GM19328 (cell line): ENCODE measurements around the gene TSHZ2.
"Not testable (repeated sequence)": the region's sequence is repeated elsewhere in the genome, so short reads cannot be mapped to it uniquely, and the experiment has no call there.

Experiments used
- ATAC-seq: cut with Tn5 transposase; IDR thresholded peaks from one replicate; pipeline ENCODE4 v1.9.1; 2021; ENCODE audit warnings: mild to moderate bottlenecking, moderate library complexity; ENCODE audit not compliant: unreplicated experiment

The TSHZ2 gene

DNA sequence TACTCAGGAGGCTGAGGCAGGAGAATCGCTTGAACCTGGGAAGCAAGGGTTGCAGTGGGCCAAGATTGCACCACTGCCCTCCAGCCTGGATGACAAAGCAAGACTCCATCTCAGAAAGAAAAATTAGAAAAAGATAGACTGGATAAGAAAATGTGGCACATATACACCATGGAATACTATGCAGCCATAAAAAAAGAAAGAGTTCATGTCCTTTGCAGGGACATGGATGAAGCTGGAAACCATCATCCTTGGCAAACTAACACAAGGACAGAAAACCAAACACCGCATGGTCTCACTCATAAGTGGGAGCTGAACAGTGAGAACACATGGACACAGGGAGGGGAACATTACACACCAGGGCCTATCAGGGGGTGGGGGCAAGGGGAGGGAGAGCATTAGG, 551.5 kb downstream of the TSHZ2 start:
- not testable (repeated sequence) for ATAC-seq

DNA sequence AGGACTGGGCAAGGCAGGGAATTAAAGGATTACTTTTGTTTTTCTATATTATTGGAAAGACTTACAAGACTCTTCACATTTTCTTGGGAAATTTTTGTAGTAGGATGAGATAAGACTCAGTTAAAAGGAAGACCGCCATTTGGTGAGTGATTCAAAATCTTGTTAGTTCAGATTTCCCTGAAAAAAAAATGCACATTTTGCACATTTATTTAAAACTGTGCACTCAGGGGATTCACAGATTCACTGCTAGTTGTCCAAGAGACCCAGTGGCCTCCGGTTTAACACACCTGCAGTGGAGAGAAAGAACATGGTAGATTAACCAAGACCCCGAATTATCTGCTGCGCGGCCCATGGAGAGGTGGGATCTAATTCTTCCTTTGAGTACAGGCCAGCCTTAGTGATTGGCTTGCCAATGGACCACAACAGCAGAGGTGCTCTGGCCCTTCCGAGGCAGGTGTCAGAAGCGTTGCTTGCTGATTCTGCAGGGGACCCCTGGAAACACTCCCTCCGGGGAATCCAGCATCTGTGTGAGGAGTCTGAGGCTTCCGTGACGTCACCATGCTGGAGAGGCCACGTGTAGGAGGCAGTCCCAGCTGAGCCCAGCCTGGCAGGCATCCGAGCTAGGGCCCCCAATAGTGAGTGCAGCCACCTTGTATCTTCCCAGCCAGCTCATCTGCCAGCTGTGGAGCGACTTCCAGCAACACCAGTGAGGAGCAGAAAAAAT, 552.6 kb downstream of the TSHZ2 start:
- ATAC-seq = no peak

GRCh38 chr20:53527196-53527595, 555.0 kb downstream of the TSHZ2 start:
- ATAC-seq = no peak

- ATAC-seq = no peak
Measured at GRCh38 chr20:53529658-53530057, 557.5 kb downstream of the TSHZ2 start.

- ATAC-seq = no peak
Measured at GRCh38 chr20:53530440-53530839, 558.3 kb downstream of the TSHZ2 start.

- not testable (repeated sequence) for ATAC-seq
Measured at GRCh38 chr20:53532654-53533312, 560.6 kb downstream of the TSHZ2 start.

GRCh38 chr20:53533500-53533899, 561.3 kb downstream of the TSHZ2 start:
- no peak for ATAC-seq

- ATAC-seq = no peak
Measured at GRCh38 chr20:53534037-53534436, 561.9 kb downstream of the TSHZ2 start.

DNA sequence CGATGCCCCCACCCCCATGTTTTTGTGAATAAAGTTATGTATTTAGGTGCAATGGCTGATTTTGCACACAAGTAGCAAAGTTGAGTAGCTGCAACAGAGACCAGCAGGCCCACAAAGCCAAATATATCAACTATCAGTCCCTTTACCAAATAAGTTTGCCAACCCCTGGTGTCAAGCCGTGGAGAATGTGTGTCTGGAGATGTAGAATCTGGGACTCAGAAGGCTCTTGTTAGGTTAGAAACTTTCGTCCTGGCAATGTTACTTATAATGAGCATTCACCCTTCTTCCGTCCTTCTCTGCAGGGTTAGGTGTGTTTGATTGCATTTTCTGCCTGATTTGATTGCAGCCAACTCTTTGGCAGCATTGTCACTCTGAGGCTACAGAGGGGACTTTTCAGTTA, 563.7 kb downstream of the TSHZ2 start:
- ATAC-seq = no peak

- ATAC-seq = not testable (repeated sequence)
Measured at GRCh38 chr20:53536382-53536781, 564.2 kb downstream of the TSHZ2 start.

GRCh38 chr20:53539516-53539915, 567.4 kb downstream of the TSHZ2 start:
- no peak for ATAC-seq
